Measurements from ENCODE around the gene TTC29.
"Not testable (repeated sequence)": the region's sequence is repeated elsewhere in the genome, so short reads cannot be mapped to it uniquely, and the experiment has no call there.

TTC29 gene

GRCh38 chr4:146857298-146857697 lies 88.4 kb downstream of the TTC29 start:
- DNase-seq (ENCODE audit: low spot score): no peak

DNA sequence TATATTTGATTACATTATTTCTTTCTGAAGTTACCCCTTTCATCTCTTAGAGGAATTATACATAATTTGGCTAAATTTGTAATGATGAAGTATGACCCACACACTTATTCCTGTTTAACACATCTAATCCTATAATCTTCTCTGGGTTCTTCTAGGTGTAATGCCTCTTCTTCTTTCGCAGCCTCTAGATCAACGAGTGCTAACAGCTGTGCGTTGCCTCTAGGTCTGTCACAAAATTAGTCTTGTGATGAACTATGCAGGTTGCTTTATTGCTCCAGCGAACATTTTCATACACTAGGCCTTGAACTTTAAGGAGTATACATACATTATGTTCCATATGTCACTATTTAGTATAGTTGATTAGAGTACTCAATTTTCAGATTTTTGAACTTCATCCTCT lies 89.9 kb downstream of the TTC29 start:
- no peak for DNase-seq (ENCODE audit: low spot score)

DNA sequence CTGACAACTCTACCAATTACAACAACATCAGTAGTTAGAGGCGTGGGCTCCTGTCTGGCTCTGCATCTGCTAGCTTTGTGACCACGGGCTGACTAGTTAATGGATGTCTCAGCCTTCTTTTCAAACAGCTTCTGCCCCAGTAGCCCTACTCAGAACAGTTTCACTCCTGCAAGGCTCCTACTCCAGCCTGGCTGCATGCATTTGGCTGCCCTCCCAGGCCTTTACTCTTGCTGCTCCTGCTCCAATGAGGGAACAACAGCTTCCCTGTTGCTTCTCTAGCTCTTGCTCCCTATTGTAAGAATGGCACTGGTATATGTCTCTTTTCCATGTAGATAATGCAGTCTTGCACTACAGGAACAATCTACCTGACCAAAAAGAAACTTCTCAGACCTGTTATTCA lies 93.3 kb downstream of the TTC29 start:
- no peak for DNase-seq (ENCODE audit: low spot score)

- no peak for DNase-seq (ENCODE audit: low spot score)
Observed at GRCh38 chr4:146847345-146847744, 98.3 kb downstream of the TTC29 start.

GRCh38 chr4:146846882-146847281 lies 98.8 kb downstream of the TTC29 start:
- no peak for DNase-seq (ENCODE audit: low spot score)

DNA sequence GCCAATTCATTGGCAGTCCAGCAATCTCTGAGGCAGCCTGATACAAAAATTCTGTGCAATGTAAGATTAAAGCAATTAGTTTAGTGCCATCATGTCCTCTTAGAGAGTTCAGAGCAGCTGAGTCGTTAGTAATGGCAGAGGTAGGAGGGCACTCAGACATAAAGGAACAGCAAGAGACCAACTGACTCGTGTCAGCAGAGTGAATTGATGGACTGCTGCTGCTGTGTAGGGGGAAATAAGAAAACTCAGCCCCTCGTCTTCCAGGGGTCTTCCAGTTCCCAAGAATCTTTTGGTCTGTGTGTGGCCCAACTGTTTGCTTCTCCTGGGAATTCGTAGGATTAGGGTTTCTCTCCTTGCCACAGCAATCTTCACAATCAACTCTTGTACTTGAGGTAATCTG lies 100.9 kb downstream of the TTC29 start:
- no peak for DNase-seq (ENCODE audit: low spot score)

DNA sequence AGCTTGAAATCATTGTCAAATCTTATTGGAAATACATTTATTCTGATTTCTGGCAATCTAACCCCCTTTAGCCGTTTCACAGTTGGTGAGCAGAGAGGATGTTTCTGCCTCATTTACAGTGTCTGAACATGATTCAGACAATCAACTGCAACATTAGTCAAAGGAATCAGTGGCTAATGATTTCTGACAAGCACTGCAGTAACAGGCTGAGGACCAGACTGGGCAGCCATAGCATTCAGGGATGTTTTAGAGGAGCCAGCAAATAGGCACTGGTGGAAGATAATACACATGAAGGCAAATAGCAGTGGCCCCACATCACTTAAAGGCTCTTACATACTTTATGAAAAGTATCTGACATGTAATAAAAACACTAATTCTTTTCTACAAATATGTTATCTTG lies 102.8 kb downstream of the TTC29 start:
- DNase-seq (ENCODE audit: low spot score): no peak

DNA sequence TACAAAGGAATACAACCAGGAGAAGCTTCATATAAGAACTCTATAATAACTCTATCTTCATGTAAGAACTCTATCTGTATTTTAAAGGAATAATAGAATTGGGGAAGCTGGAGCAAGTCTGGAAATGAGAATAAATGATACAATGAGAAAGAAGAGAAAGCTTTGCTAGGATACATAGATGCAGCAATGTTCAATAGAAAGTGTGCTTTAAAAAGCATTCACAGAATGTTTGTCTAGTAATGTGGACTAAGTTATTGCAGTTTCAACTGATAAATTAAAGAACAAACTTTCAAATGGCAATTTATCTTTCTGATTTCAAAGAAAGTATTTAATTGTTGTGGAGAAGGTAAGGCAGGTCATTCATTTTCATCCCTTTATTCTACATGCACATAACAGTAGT lies 104.9 kb downstream of the TTC29 start:
- no peak for DNase-seq (ENCODE audit: low spot score)

DNA sequence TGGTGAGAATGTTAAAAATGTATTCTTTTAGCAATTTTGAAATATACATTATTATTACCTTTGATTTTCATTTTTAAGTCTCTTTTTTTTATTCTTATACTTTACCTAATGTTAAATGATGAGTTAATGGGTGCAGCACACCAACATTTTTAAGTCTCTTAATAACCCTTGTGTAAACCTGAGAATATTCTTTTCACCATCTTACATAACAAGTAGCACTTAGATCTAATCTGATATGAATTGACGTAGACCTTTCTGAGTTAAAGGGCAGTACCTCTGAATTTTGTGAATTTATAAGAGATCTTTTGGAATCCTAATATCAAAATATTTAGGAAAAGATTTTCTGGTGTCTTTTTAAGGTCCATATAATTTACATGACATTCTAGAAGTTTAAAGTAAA lies 110.6 kb downstream of the TTC29 start:
- no peak for DNase-seq (ENCODE audit: low spot score)

GRCh38 chr4:146834263-146835034 lies 111.2 kb downstream of the TTC29 start:
- DNase-seq (ENCODE audit: low spot score): no peak

DNA sequence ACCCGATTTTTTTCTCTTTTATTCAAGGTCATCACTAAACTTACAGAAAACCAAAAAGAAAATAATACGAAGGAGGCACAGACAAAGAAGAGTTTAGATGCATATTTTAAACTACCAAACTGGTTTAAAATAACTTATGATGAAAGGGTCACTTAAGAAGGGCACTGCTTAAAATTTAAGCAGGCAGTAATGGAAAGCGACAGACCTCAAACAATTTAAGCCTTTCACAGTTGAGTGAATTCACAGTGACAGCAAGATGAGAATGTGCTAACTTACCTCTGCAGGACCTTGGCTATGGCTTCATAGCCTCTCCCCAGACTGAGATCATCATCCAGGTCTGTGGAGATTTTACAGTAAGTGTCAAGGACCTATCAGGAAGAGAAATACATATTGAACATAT lies 112.1 kb downstream of the TTC29 start:
- no peak for DNase-seq (ENCODE audit: low spot score)

- not testable (repeated sequence) for DNase-seq (ENCODE audit: low spot score)
Observed at GRCh38 chr4:146822980-146823379, 122.7 kb downstream of the TTC29 start.

DNA sequence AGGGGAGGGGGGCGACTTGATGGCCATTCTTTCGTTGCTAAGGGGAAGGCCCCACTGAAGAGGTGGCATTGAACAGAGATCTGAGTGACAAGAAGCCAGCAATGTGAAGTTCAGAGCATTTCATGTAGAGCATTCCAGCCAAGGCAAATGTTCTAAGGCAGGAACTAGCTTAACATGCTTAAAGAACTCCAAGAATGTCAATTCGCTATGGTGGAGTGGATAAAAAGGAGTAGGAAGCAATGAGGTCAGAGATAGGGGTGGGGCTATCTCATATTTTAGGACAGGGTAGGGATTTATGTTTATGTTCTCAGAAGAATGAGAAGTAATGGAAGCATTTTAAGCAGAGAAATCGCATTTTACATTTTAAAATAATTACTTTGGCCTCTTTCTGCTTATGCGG lies 130.9 kb downstream of the TTC29 start:
- DNase-seq (ENCODE audit: low spot score): peak; percentile 18

- DNase-seq (ENCODE audit: low spot score): no peak
Observed at GRCh38 chr4:146795711-146796110, 150.0 kb downstream of the TTC29 start.

- no peak for DNase-seq (ENCODE audit: low spot score)
Observed at GRCh38 chr4:146793727-146794126, 151.9 kb downstream of the TTC29 start.

DNA sequence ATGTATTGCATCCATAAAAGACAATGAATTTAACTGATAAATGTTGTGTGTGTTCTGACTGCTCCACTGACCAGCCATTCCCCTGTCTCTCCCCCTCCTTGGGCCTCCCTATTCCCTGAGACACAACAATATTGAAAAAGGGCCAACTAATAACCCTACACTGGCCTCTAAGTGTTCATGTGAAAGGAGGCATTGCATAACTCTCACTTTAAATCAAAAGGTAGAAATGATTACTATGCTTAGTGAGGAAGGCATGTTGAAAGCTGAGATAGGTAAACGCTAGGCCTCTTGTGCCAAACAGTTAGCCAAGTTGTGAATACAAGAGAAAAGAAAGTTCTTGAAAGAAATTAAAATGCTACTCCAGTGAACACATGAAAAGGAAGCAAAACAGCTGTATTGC lies 154.2 kb downstream of the TTC29 start:
- DNase-seq (ENCODE audit: low spot score): no peak

GRCh38 chr4:146790515-146790914 lies 155.1 kb downstream of the TTC29 start:
- no peak for DNase-seq (ENCODE audit: low spot score)

- no peak for DNase-seq (ENCODE audit: low spot score)
Observed at GRCh38 chr4:146787731-146788130, 157.9 kb downstream of the TTC29 start.

GRCh38 chr4:146776691-146777090 lies 169.0 kb downstream of the TTC29 start:
- DNase-seq (ENCODE audit: low spot score): no peak

- DNase-seq (ENCODE audit: low spot score): no peak
Observed at GRCh38 chr4:146763560-146763959, 182.1 kb downstream of the TTC29 start.

- no peak for DNase-seq (ENCODE audit: low spot score)
Observed at GRCh38 chr4:146762016-146762415, 183.6 kb downstream of the TTC29 start.

- no peak for DNase-seq (ENCODE audit: low spot score)
Observed at GRCh38 chr4:146742416-146742815, 203.2 kb downstream of the TTC29 start.

- DNase-seq (ENCODE audit: low spot score): no peak
Observed at GRCh38 chr4:146739182-146739581, 206.5 kb downstream of the TTC29 start.

GRCh38 chr4:146723519-146723918 lies 222.1 kb downstream of the TTC29 start:
- not testable (repeated sequence) for DNase-seq (ENCODE audit: low spot score)
